HG02763 (cell line): Measurements from ENCODE around the gene C9.
"Not testable (repeated sequence)": the region's sequence is repeated elsewhere in the genome, so short reads cannot be mapped to it uniquely, and the experiment has no call there.

ENCODE experiments used
- ATAC-seq: cut with Tn5 transposase; IDR thresholded peaks from one replicate; pipeline ENCODE4 v1.9.1; 2021; ENCODE audit warnings: mild to moderate bottlenecking, moderate library complexity; ENCODE audit not compliant: unreplicated experiment

C9 gene

DNA sequence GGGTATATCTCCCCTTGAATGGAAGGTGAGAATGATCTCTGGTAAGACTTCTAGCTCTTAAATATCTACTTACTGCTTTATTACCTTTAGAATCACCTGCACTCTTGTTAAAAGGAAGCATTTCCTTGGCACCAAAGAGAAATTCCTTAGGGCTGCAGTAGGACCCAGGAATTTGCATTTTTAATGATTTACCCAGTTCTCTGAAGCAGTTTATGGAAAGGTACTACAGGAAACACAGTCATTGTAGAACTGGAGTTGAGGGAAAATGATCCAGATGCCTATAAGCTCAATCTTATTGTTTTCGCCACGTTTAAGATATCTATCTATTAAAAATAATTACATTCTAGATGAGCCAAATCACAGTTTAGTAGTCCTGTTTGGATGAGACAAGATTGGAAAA, 9.5 kb upstream of the C9 start:
- ATAC-seq: no peak

DNA sequence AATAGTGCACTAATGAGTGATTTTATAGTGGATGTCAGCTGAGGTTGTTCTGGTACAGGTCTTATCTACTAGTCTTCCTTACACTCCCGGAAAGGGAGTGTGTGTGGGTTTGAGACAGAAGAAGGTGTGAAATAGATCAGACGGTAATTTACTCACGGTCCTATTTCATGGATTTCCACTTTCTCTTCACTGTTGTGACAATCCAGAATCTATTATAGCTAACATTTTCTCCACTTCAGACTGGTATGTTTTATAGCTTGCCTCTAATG, 7.0 kb upstream of the C9 start:
- ATAC-seq: no peak

DNA sequence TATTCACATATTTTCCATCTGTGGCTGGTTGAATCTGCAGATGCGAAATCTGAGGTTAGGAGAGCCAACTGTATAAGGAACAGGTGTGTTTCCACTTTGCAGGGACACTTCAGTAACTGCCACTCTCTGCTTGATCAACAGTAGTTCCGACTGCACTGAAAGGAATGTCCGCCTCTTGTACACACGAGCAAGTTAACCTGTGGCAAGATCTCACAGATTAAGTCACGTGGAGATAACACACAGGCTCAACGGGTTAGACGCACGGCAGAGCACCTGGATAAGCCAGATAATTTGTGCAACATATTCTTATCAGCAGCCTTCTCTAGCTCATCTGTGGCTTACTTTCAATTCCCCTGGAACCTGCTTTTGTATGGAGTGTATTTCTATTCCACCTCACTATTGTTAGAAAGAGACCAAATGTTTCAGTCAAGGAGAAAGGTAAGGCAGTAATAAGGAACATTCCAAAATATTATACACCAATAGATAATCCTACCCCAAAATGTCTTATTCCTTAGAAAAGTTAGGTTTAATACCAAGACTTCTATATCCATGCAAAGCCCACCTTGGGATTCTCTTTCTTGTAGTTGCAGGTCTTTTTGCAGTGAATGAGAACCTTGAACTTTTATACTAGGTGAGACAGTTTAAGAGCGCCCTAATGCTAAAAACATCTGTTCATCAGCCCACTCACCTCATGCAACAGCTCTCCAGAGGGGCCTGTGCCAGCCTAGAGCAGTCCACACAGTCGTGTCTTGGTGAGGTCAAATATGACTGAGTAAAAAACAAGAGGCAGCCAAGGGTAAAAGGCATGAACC, 6.5 kb upstream of the C9 start:
- ATAC-seq: no peak

DNA sequence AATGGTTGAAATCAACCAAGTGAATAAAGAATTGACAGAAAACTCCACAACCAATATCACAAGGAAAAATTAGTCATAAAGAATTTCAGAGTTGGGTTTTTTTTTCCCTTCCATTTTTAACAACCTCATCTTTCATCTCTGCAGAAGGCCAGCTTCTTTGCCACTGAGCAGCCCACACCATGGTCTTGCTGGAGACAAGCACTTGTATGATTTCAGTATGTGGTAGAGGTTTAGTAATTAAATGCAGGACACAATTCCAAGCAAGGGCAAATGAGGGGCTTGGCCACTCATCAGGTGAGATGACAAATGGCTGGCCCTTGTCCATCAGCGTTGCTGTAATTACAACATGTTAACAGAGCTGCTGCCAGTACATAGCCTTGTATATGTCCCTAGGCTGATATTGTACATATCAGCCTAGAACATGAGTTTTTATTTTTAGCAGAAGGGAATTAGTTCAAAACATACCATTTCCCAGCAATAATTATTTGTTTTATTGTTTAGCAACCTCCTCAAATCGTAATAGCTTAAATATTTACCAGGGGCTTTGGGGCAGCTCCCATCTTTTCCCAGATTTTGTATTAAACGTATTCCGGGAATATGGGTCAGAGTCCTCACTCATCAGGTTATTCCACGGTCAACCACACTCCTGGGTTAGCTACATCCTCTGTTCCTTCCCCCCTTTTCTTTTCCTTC, 5.0 kb upstream of the C9 start:
- ATAC-seq: no peak

DNA sequence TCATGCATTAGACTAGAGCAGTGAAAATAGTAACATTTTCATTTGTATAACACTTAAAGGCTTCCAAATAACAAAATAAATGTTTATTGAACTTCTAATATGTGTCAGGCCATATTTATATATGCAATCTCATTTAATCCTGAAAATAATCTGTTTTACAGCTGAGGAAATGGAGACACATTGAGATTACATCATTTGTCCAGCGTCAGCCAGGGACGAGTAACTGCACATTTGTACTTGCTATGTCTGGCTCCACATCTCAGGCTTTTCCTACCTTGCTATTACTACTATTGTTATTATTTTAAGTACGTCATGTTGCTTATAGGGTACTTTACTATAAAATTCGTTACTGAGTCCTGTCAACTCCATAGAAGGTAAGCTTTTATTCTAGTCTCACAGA, 3.8 kb upstream of the C9 start:
- no peak for ATAC-seq

DNA sequence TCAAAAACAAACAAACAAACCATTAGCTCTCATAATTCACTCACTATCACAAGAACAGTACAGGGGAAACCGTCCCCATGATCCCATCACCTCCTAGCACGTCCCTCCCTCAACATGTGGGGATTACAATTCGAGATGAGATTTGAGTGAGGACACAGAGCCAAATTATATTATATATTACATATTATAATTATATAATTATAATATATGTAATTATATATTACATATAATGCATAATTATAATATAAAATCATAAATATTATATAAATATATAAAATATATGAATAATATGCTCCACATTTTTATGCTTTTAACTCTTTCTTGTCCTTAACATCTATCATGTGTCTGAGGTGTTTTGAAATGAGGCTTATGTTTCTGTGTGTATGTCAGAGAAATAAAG, 3.4 kb upstream of the C9 start:
- no peak for ATAC-seq

DNA sequence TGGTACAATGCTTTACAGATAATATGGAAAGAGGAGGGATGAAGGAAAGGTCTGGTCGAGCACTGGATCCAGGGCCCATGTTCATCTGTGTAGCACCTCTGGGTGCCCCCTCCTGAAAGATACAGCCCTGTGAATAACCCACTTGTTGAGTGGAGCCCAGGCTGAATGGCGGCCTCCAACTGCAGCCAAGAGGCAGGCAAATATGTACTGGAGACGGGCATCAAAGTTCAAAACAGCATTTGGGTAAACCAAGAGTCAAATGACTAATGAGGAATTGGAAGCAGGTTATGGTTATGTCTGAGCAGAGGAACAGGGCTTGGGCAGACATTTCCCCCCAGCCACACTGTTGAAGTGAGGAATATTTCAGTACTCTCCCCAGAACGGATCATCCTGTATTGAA, 1.1 kb downstream of the C9 start:
- no peak for ATAC-seq

DNA sequence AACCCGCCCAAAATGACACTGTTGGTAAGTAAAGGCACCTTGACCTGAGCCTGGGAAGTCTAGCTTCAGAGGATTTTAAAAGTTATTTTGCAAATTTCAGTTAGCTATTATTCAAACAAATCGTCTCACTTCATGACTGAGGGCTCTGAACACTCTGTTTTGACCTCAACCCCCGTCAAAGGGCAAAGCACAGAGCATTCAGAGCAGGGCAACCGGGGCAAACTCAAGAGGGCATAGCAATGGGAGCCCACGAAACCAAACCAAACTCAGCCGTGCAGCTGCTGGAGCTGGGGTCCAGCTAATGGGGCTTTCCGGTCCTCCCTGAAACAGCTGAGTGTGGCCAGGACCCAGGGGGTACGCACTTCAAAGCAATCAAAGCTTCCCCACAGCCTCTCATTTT, 1.6 kb downstream of the C9 start:
- no peak for ATAC-seq

DNA sequence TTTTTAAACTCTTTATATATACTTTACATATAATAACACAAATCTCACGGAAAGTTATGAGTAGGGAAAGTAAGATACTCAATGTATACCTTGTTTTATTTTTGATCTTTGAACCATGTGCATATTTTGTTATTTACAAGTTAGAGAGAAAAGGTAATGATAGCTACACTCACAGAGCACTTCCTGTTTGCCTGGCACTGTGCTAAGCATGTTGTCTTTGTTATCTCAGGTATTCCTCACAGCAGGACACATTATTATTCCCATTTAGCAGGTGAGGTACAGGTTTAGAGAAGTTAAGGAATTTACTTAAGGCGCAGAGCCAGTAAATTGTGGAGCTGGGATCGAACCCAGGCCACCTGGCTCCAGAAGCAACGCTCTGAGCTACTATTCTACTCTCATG, 3.0 kb downstream of the C9 start:
- no peak for ATAC-seq

DNA sequence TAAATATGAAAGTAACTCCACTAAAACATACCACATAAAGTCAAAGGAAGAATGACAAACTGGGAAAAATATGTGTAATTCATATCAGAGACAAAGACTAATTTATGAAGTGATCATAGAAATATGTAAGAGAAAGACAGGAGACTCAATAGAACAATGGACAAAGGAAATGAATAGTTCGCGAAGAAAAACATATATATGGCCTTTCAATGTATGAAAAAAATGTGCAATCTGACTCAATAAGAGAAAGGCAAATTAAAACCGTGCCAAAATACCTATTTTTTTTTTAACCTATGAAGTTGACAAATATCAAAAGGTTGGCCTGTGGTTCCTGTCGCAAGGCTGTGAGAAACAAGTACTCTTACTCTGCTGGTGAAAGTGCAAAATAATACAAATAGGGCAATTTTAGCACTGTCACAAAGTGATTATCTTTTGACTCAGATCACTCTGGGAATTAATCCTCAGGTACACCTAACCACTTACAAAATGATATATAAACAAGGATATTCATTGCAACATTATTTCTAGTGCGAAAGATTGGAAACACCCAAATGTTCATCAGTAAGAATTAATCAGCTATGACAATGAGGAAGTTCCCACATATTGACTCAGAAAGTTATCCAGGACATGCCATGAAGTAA, 3.7 kb downstream of the C9 start:
- no peak for ATAC-seq

DNA sequence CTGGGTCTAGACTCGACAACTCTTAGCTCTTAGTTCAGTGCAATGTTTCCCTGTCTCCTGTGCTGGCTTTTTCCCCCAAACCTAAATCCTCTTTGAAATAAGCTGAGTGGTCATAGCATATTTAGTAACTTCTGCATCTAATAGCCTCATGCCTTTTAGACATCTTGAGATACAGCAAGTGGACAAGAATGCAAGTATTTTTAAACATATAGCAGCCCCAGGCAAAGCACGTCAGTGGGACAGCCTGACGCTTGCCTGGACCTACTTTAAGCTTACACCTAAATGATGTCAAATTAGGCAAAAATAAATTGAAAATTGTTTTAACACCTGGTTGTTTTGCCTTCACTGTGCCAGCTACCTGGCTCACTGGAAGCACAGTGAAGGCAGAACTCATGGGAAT, 8.0 kb downstream of the C9 start:
- no peak for ATAC-seq

DNA sequence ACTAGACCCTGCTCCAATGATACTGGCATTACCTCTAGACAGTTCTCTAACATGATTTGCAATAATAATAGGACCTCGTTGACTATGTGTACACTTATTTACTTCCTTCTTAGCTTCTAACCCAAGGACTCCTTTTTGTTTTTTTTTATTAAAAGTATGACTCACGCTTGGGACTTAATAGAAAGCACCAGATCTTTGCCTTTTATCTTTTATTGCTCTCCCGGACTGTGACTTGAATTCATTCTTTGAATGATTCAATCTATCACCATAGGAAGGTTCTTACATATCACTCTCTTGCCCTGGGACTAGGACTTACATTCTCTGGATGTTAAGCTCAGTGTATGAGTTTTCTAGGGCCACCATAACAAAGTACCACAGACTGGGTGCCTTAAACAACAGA, 9.0 kb downstream of the C9 start:
- ATAC-seq: no peak

DNA sequence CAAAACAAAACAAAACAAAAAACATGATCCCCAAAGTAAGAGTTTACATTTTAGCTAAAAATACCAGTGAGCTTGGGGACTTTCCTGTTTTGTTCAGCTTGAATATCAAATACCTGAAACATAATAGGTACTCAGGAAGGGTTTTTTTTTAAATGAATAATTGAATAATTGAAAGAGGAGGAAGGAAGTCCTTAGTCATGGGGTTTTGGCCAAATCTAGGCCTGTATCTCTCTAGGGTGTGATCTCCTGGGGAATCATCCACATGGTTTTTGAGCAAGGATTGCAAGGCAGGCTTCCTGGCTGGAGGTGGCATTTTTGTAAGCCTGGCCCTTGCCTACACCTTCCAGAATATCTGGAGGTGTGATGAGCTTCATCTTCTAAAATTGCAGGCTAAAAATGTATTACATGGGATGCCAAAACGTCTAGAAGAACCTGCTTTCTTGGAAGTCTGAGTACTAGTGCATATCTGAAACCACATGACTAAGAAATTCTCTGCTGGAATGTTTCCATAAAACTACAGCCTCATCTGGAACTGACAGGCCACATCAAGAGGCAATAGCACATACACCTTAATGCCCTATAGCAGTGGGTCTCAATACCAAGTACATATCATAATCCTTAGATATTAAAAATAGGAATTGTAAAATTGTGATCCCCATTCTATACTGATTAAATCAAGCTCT, 10.4 kb downstream of the C9 start:
- no peak for ATAC-seq

DNA sequence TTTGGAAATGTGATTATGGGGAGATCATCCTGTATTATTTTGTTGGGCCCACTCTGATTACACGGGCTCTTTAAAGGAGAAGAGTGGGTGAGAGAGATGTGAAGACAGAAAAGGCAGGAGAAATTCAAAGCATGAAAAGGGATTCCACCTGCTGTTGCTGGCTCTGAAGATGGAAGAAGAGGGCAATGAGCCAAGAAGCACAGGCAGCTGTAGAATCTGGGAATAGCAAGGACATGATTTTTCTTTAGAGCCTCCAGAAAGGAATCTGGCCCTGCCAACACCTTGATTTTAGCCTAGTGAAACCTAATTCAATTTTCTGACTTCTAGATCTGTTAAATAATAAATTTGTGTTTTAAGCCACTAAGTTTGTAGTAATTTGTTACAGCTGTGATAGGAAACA, 11.3 kb downstream of the C9 start:
- no peak for ATAC-seq

DNA sequence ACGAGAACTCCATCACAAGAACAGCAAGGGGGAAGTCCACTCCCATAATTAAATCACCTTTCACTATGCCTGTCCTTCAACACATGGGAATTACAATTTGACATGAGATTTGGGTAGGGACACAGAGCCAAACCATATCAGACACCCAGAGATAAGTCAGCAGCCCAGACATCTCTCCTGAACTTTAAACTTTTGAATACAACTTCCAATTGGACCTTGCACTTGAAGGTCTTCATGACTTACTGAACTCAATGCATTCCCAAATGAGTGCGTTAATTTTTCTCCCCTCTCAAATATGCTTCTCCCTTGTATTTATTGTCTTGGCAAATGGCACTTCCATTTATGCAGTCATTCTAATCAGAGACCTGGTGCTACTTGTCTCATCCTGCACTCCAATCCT, 12.1 kb downstream of the C9 start:
- ATAC-seq: no peak

DNA sequence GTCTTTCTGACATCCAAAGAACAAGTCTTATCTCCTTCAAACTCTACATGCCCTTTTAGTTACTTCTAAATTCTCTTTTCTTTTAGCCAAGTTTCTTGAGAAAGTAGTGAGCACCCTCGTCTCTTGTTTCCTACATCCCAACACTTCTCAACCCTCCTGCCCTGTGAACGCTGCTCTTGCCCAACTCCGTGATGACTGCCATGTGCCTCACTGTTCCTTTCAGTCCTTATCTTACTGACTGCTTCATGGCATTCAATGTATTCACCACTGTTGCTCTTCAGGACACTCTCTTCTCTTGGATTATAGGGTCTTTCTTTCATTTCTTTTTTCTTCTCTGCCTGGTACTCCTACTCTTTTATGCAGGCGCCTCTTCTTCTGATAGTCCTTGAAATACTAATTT, 14.8 kb downstream of the C9 start:
- no peak for ATAC-seq

DNA sequence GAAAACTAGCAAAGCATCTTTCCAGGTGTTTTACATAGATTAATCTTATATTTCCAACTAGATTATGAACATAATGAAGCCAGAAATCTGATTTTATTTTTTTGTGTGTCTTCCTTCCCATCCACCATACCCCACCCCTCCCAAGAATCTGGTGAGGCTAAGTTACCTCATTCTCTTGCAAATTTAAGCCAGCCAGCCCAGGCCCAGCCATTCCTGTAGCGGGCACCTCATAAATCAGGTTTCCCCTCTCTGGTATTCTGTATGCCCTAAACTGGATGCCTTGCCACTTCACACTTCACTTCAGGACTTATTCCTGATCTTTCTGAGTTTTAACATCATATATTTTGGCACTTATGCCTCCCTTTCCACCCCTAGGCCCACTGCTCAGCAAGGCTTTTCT, 21.8 kb downstream of the C9 start:
- ATAC-seq: no peak

DNA sequence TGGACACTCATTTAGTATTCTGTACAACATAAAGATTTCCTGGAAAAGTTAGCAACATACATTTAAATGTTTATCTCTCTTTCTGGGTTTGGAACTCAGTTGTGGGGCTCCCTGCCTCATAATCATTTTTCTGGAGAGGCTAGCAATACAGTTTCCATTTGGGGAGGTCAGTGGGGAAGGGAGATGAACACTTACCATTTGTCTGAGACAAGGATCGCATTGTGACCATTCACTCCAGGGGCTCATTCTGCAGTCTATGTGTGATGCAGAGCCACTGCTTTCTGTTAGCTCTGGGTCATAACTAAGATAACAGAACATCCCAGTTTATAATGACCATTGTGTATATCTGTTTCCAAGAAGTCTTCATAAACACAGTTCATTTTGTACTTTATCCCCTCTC, 22.4 kb downstream of the C9 start:
- no peak for ATAC-seq

DNA sequence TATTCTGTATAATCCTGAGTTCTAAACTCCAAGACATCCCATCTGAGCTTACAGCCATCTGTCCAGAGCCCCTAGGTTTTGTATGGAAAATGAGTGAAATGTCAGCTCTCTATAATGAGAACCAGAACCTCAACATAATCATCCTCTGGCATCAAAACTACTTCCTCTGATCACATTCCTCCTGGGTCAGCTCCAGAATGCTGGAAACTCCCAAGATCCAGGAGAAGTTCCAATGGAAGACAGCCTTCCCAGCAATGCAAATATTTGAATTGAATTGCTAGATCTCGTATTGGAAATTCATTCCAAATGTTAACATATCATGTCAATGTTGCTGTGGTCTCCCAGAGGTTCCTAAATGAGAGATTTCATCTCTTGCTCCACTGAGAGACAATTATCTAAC, 23.8 kb downstream of the C9 start:
- ATAC-seq: no peak

DNA sequence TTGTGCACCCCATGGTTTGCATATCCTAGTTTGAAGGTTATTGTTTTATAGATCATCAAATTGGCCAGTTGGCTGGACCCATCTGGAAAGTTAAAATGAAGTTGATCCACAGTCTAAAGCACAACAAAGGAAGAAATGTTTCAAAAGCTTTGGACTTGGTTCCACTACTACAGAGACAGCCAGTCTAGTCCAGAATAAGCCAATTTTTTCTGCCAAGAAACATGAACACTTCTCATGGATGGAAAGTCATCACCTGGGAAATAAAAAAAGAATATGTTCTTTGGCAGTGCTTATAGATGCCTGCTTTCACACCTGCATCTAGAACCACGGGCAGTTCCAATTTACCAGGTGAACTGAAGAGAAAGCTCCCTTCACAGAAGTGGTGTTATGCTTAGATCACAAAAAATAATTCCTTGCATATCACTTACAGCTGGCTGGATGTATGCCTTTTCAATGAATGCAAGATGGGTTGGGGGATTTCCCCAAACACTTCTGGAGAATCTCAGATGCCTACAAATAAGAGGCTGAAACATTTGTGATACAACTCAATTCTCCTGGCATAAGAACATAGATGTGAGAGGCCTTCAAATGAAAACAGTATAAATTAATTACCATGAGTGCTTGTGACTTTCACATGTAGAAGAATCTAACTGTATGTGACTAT, 26.9 kb downstream of the C9 start:
- ATAC-seq: no peak

DNA sequence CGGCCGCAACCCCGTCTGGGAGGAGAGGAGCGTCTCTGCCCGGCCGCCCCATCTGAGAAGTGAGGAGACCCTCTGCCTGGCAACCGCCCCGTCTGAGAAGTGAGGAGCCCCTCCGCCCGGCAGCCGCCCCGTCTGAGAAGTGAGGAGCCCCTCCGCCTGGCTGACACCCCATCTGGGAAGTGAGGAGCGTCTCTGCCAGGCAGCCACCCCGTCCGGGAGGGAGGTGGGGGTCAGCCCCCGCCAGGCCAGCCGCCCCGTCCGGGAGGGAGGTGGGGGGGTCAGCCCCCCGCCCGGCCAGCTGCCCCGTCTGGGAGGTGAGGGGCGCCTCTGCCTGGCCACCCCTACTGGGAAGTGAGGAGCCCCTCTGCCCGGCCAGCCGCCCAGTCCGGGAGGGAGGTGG, 30.0 kb downstream of the C9 start:
- ATAC-seq: not testable (repeated sequence)
